ENCODE measurements around the gene TIAM1.
A peak's percentile ranks its signal among the peaks of the same experiment; 100 is the strongest.

The TIAM1 gene

DNA sequence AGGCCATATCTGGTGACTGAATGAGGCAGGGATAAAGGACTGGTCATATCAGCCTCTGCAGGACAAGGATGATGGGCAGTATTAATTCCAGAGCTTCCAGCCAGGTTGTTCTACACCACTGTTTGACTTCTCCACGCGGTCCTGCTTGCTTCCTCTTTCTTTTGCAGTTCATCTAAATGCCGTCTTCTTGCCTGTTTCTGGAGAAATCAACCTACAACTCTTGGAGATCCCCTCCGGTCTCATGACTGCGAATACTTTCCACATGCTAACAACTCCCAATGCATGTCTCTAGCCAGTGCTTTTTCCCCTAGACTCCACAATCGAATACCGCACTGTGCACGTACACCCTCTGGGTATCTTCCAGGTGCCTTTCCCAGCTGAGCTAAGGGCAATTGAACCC is 14.1 kb upstream of the TIAM1 start:
- ChIA-PET POLR2A (no interaction called here), CTCF (no interaction called here)
- TF ChIP-seq, protein P1, sequence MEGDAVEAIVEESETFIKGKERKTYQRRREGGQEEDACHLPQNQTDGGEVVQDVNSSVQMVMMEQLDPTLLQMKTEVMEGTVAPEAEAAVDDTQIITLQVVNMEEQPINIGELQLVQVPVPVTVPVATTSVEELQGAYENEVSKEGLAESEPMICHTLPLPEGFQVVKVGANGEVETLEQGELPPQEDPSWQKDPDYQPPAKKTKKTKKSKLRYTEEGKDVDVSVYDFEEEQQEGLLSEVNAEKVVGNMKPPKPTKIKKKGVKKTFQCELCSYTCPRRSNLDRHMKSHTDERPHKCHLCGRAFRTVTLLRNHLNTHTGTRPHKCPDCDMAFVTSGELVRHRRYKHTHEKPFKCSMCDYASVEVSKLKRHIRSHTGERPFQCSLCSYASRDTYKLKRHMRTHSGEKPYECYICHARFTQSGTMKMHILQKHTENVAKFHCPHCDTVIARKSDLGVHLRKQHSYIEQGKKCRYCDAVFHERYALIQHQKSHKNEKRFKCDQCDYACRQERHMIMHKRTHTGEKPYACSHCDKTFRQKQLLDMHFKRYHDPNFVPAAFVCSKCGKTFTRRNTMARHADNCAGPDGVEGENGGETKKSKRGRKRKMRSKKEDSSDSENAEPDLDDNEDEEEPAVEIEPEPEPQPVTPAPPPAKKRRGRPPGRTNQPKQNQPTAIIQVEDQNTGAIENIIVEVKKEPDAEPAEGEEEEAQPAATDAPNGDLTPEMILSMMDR (IDR thresholded peaks at IDR 0.05; ENCODE audit: insufficient read depth, low read length, missing control alignments): no peak
- H3K4me3 ChIP-seq (ENCODE audit: low read depth, low read length): no peak overlapping the region
- no peak for DNase-seq (ENCODE audit: low read depth, low spot score)

DNA sequence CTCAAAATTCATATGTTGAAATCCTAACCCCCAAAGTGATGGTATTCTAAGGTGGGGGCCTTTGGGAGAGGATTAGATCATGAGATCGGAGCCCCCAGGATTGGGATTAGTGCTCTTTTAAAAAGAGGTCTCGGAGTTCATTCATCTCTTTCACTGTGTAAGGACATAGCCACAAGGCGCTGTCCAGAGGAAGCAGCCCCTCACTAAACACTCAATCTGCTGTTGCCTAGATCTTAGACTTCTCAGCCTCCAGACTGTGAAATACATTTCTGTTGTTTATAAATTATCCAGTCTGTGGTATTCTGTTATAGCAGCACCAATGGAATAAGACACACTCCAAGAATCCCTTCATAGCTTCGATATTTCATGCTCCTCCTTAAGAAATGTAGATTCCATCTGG is 12.4 kb upstream of the TIAM1 start:
- DNase-seq (ENCODE audit: low read depth, low spot score): no peak
- TF ChIP-seq, protein P1 (IDR thresholded peaks at IDR 0.05; ENCODE audit: insufficient read depth, low read length, missing control alignments): no peak
- H3K4me3 ChIP-seq (ENCODE audit: low read depth, low read length): no peak overlapping the region
- ChIA-PET POLR2A (no interaction called here), CTCF (no interaction called here)

DNA sequence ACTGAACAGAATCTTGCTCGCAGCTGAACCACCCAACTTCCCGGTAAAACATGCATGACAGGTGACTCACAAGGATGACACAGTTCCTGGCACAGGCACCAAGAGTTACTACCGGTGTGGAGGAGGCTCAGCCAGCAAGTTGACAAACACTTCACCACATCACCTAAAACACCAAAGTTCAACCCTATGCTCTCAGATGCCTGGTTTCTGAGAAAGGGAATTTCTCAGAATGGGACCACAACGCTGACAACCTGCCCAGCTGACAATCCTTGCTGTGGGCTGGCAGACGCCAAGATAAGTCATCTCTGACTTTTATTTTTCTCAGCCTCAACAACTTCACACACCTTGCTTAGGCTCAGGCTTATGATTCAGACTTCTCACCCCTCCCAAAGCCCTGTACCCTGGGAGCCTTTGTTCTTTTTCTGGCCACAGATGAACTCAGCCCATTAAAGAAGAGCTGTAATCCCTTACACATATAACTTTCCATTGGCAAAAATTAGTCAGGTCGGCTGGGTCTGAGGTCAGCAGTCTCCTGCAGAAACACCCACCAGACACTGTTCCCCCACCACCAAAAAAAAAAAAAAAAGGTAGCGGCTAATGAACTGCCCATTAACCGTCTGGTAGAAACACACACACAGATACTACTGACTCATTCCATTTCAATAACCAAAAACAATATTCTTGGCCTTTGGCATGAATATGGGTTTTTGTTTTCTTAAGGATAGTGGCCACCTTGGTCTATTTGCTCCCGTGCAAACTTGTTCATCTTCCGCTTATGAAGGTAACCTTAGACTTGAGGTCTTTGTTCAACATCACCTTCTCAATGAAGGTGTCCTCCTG is 10.8 kb upstream of the TIAM1 start:
- CTCF ChIA-PET: interaction anchor here (1.1 to 1.9 kb wide), 2 partner anchors 9 to 226 kb away, joined by 4 read pairs; no protein-coding TSS in a partner anchor
- peak; percentile 50 for DNase-seq (ENCODE audit: low read depth, low spot score)
- TF ChIP-seq, protein P1 (IDR thresholded peaks at IDR 0.05; ENCODE audit: insufficient read depth, low read length, missing control alignments): no peak
- no peak overlapping the region for H3K4me3 ChIP-seq (ENCODE audit: low read depth, low read length)
- POLR2A ChIA-PET: no interaction called here

DNA sequence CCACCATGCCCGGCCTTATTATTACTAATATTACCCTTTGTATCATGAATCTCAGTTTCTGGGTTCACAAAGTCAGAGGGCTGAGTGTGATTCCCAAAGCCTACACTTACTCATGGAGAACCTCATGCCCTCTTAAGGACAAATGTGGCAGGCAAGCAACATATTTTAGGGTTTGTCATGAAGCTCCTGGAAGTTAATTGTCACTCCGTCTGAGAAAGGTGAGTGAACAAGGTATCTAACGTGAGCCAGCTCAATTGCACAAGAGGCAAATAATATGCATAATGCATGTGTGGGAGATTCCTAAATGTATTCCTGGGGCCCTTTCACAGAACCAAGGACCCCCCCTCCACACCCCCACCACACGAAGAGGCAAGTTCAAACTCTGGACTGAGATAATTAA is 10.1 kb upstream of the TIAM1 start:
- ChIA-PET CTCF (interaction anchor here (0.6 to 1.9 kb wide), 4 partner anchors 10 to 227 kb away, joined by 3 to 6 read pairs (median 4); no protein-coding TSS in a partner anchor), POLR2A (no interaction called here)
- TF ChIP-seq, protein P1 (IDR thresholded peaks at IDR 0.05; ENCODE audit: insufficient read depth, low read length, missing control alignments): no peak
- DNase-seq (ENCODE audit: low read depth, low spot score): no peak
- H3K4me3 ChIP-seq (ENCODE audit: low read depth, low read length): no peak overlapping the region

DNA sequence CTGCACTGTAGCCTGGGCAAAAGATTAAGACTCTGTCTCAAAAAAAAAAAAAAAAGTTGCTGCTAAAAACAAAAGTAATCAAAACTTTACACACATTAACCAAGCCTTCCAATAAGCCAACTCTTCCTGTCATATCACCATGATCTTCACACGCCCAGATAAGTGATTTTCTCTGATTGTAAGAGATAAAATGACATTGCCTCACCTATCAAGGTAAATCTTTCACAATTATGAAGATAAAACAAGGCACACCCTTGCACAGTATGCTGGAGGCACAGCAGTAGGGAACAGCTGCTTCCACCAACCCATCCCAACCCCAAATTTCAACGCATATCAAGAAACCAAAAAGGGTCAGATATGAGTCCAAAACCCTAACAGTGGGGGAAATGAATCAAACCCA is 8.8 kb upstream of the TIAM1 start:
- POLR2A ChIA-PET: no interaction called here
- TF ChIP-seq, protein P1 (IDR thresholded peaks at IDR 0.05; ENCODE audit: insufficient read depth, low read length, missing control alignments): no peak
- H3K4me3 ChIP-seq (ENCODE audit: low read depth, low read length): no peak overlapping the region
- no peak for DNase-seq (ENCODE audit: low read depth, low spot score)
- CTCF ChIA-PET: interaction anchor here (0.8 to 1.8 kb wide), 3 partner anchors 17 to 206 kb away, joined by 3 to 6 read pairs (median 4); no protein-coding TSS in a partner anchor

DNA sequence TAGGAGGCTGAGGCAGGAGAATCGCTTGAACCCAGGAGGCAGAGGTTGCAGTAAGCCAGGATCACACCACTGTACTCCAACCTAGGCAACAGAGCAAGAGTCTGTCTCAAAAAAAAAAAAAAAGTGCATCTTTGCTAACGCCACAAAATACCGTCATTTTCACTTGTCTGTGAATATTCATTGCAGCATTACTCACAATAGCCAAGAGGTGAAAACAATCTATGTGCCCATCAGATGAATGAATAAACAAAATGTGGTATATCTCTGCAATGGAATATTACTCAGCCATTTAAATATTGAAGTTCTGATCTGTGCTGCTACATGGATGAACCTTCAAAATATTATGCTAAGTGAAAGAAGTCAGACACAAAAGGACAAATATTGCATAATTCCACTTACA is 7.9 kb upstream of the TIAM1 start:
- DNase-seq (ENCODE audit: low read depth, low spot score): no peak
- TF ChIP-seq, protein P1 (IDR thresholded peaks at IDR 0.05; ENCODE audit: insufficient read depth, low read length, missing control alignments): no peak
- H3K4me3 ChIP-seq (ENCODE audit: low read depth, low read length): no peak overlapping the region
- ChIA-PET POLR2A (no interaction called here), CTCF (interaction anchor here (1.0 to 1.8 kb wide), 4 partner anchors 12 to 227 kb away, joined by 3 to 6 read pairs (median 4); no protein-coding TSS in a partner anchor)

Data from AG04449 (cell line).